LNCAP (cell line): ENCODE data around the gene MLXIP.

Source experiments
- TF ChIP-seq, protein P1 (sequence below): fragments of 450-650 bp; IDR thresholded peaks from 2 replicates; pipeline ENCODE4 v1.5.1; 2017; ENCODE audit warnings: mild to moderate bottlenecking

Gene MLXIP

DNA sequence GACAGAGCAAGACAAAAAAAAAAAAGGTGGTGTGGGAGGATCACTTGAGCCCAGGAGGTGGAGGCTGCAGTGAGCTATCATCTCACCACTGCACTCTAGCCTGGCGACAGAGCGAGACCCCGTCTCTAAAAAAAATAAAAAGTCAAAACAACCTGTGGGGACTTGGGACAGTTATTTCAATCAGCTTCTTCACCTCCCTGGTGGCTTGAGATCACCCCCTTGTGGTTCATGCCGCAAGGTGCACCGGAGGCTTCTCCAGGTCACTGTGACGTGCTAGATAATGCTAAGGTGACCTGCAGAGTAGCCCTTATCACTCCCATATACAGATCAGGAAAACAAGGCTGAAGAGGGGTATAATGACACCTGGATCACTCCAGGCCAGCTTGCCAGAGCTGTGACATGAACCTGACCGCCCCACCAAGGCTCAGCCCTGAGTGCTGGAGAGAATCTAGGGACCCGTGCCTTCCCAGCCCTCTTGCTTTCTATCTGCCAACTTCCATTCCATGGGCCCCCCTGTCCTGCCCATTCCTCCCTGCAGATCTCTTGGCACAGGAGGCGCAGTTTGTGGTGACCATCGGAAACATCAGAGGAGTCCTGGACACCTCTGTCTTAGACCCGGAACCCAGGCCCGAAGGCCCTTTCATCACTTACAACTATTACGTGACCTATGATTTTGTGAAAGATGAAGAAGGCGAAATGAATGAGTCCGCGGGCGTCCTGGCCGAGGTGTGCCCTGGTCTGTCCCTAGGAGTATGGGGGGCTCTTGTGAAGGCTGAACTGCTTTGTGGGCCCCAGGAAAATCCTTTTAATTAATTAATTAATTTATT lies 112.5 kb downstream of the MLXIP start:
- TF ChIP-seq, protein P1, sequence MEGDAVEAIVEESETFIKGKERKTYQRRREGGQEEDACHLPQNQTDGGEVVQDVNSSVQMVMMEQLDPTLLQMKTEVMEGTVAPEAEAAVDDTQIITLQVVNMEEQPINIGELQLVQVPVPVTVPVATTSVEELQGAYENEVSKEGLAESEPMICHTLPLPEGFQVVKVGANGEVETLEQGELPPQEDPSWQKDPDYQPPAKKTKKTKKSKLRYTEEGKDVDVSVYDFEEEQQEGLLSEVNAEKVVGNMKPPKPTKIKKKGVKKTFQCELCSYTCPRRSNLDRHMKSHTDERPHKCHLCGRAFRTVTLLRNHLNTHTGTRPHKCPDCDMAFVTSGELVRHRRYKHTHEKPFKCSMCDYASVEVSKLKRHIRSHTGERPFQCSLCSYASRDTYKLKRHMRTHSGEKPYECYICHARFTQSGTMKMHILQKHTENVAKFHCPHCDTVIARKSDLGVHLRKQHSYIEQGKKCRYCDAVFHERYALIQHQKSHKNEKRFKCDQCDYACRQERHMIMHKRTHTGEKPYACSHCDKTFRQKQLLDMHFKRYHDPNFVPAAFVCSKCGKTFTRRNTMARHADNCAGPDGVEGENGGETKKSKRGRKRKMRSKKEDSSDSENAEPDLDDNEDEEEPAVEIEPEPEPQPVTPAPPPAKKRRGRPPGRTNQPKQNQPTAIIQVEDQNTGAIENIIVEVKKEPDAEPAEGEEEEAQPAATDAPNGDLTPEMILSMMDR: peak; percentile 93

DNA sequence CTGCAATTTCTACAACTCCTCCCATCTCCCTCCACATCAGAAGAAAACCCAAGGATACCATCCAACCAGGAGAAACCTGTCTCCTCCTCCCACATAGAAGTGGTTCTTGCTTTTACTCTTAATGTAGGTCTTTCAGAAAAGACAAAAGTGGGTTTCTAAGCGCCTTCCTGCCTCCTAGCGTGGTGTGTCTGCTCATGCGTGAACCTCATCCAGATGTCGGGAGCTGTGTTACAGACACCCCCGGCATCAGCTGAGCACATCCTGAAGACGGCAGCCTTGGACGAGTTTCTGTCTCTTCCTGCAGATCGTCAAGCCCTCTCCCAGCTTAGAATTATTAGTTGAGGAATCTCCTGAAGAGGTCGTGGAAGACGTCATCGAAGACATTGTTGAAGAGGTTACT lies 113.9 kb downstream of the MLXIP start:
- TF ChIP-seq, protein P1: no peak

DNA sequence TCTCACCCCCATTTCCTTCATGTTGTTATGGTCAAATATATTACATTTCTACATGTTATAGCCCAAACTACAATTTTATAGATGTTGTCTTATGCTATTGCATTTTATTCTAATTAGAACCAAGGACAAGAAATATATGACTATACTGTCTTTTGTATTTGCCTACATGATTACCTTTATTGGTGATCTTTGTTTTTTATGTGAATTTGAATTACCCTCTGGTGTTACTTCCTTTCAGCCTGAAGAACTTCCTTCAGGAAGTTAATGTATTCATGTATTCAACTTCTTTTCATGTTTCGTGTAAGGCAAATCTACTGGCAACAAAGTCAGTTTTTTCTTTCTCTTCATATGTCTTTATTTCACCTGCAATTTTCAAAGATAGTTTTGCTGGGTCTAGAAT lies 116.2 kb downstream of the MLXIP start:
- TF ChIP-seq, protein P1: no peak

DNA sequence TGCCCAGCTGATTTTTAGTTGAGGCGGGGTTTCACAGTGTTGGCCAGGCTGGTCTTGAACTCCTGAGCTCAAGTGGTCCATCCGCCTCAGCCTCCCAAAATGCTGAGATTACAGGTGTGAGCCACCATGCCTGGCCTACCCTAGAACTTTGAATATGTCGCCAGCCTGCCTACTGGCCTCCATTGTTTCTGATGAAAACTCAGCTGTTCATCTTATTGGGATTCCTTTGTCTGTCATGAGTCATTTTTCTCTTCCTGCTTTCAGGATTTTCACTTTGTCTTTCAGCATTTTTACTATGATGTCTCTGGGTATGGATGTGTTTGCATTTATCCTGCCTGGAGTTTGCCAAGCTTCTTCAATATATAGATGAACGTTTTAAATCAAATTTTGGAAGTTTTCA lies 116.8 kb downstream of the MLXIP start:
- TF ChIP-seq, protein P1: no peak
